ENCODE data around the gene GIT2.
"Not testable (repeated sequence)": the region's sequence is repeated elsewhere in the genome, so short reads cannot be mapped to it uniquely, and the experiment has no call there.

The GIT2 gene

DNA sequence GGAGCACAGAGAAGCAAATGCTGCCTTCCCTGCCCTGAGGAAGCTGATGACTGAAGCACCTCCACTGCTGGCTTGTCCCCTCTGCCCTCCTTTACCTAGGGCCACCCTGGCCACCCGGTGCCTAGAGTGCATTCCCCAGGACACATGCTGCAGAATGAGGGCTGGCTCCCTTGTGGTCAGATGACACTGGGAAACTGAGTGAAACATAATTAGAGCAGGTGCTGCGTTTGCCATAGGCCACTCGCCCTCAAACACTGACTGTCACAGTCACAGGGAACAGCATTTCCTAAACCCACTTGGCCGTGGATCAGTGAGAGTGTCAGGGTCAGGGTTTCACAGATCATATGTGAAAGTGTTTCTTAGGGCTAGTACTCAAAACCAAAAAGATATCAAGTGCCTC, 80.1 kb downstream of the GIT2 start:
- no peak for DNase-seq

DNA sequence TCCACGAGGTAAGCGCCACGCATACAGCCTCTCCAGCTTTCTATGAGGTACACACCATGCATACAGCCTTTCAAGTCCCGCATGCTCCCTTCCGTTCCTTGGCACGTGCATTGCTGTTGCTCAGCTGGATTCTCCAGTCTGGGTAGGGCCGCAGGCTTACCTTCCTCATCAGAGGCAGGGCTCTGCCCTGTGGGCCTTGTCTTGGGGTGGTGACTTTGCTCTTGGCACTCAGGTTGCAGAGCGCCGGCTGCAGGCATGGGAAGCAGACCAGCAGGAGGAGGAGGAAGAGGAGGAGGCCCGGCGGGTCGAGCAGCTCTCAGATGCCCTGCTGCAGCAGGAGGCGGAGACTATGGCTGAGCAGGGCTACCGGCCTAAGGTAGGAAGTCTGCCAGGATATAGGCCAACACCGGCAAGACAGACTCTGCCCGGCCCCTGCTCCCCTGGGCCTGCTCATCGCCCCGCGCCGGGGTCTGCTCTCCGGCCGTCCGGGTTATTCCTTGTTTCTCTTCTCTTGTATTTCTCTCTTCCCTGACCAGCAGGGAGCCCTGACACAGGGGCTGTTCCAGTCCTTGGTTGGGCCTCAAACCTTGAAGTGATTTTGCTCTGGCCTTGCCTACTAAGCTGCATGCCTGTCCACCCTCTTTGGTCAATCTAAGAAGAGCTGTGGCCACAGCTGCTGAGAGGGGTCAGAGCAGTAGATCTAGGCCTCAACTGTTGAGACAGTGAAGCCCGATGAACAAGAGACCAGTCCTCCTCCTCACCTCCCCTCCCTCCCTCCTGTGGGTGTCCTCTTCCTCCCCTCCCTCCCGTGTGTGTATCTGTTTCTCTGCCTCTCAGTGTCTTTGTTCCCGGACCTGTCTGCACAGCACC, 80.8 kb downstream of the GIT2 start:
- DNase-seq, result no peak

DNA sequence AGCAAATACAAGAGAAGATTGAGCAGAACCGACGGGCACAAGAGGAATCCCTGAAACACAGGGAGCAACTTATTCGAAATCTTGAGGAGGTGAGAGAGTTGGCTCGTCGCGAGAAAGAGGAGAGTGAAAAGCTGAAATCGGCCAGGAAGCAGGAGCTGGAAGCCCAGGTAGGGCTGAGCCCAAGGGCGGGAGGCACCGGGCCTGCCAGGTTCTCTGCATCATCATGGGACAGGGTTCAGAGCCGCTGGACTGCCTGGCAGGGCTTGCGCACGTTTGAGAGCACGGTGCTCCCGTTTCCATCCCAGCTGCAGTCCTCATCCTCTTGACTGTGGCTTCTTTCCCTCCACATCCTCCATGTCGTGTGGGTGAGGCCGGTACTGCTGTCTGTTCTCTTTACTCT, 81.7 kb downstream of the GIT2 start:
- DNase-seq, result no peak

DNA sequence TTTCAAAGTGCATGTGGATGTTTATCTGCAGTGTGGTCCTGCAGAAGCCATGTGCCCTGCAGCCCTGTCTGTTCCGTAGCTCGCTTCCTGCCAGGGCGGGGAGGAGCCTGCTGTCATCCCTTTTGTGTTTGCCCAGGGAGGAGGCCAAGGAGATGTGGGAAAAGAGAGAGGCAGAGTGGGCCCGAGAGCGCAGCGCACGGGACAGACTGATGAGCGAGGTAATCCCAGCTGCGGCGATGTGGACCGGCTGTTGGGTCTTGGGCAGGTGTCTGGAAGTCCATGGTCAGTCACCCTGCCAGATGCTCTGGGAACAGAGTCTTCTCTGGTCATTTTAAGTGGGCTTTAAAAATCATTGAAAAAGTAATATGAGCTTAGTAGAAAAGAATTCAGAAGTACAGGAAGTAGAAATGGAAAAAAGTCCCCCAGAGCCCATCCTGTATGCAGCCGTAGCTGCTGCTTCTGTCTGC, 83.3 kb downstream of the GIT2 start:
- no peak for DNase-seq

DNA sequence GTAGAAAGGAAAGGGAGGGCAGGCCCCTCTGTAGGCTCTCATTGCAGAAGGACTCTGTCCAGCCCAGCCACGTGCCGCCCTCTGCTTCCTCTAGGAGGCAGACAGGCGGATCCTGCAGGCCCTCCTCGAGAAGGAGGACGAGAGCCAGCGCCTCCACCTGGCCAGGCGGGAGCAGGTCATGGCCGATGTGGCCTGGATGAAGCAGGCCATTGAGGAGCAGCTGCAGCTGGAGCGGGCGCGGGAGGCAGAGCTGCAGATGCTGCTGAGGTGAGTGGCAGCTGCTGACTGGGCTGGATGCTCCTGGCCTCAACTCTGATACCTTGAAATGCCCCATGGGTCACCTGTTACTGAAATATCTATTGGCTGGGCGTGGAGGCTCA, 85.2 kb downstream of the GIT2 start:
- DNase-seq, result peak; percentile 49

DNA sequence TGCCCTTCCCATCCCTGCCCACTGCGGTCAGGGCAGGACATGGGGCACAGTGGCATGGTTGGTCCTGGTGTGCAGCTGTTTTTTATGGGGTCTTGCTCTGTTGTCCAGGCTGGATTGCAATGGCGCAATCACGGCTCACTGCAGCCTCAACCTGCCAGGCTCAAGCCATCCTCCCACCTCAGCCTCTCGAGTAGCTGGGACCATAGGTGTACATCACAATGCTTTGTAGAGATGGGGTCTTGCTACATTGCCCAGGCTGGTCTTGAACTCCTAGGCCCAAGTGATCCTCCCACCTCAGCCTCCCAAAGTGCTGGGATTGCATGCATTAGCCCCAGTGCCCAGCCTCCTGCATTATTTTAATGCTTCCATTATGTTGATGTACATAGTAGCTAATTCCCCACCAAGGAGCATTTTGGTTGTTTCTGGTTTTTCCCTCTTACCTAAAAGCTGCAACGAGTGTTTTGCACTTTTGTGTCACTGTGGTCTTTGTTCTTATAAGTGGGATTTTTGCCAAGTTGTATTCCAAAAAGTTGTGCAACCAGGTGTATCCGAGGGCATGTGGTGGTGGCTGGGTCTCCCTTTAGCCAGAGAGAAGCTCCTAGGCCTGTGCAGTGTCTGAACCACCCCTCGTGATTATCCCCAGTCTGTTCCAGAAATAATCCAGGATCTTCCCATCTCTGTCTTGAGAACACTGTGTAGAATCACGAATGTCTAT, 85.8 kb downstream of the GIT2 start:
- no peak for DNase-seq

DNA sequence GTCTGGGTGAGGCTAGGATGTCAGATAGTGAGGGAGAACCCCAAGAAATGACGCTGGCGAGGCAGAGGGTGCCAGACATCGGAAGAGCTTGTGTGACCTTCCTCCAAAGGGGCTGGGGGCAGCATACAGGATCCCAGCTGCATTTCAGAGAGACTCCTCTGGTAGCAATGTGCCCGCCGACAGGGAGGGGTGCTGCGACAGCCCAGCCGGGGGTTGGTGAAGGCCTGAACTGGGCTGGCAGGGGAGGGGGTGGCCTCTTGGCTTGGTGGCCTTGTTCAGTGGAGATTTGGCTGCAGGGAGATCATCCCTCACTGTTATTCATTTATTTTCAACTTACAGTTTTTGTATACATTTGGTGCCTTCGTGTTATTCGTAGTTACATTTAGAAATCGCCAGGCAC, 90.9 kb downstream of the GIT2 start:
- no peak for DNase-seq

DNA sequence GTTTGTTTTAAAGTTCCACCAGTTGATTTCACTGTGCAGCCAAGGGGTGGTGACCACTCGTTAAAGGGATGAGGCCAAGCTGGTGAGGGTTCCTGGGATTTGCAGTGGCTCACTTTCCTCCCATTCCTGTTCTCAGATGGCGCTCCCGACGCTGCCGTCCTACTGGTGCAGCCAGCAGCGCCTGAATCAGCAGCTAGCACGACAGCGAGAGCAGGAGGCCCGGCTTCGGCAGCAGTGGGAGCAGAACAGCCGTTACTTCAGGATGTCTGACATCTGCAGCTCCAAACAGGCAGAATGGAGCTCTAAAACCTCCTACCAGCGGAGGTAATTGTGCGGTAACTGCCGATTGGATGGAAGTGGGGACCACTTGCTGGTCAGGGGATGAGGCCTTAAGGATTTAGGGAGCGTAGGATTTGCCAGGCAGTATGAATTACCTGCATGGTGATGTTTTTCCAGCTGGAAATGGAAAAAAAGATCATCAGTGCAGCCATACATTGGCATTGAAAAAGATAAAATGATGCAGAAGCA, 93.2 kb downstream of the GIT2 start:
- no peak for DNase-seq

DNA sequence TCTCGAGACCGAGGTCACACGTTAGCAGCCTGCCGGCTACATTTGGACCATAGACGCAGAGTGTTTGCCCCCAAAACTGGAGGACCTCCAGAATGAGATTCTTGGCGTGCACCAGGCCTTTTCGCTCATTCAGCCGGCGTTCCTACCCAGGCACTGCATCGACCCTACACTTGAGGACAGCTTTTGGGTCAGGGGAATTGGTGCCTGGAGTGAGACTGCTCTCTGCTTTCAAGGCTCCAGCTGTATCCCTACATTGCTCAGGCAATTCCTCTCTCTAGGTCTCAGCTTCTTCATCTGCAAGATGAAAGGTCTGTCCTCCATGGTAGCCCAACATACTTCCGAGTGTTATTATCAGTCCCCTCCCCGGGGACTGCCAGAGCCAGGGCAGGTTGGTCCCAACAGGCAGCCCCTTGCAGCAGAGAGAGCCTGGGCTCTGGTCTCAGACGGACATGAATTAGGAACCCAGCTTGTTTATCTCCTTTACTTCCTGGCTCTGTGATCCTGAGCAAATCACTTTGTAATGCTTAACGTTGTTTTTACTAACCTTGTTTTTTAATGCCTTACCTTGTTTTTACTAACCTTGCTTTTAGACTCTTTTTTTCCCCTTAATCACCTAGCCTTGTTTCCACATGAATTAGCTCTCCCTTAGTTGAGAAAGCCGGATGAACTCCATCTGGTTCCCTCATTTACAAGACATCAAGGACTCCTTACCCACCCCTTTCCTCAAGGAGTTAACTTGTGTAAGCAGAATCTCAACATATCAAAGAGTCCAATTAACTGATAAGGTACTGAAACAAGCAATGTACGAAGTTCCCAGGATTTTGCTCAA, 95.2 kb downstream of the GIT2 start:
- DNase-seq, result no peak

DNA sequence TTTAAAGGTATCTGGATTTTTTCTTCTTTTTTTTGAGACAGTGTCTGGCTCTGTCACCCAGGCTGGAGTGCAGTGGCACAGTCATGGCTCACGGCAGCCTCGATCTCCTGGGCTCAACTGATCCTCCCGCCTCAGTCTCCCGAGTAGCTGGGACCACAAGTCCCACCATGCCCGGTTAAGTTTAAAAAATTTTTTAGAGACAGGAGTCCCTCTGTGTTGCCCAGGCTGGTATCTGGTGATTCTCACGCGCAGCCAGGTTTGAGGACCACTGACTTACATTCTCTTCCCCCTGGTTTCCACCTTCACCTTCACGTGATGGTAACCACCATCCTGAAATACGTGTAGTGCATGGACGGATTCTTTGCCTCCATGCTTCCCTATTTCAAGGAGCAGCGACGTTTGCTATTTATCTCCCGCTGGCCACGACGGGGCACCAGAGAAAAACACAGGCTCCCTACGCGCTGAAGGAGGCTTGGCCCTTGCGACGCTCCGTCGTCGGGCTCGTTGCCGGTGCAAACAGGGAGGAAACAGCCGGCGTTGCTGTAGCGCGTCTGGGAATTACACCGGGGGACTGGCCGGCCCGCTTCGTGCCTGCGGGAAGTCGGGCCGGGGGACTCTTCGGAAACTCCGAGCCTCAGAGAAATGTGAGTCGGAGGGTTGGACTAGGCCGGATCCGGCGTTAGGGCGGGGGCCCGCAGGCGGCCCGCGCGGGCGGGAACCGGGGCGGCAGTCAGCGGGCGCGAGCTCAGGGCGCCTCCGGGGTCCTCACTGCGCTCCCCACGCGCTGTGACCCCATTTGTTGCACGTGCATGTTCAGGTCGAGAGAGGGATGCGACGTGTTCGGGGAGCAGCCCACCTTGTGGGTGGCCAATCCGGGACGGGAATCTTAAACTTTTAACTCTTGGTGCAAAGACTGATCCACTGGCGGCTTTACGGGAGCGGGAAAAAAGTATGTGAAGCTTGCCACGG, 96.1 kb downstream of the GIT2 start, which contains the start of gene TCHP:
Gene TCHP, plus strand, starts transcription at position 492 of the 969 bp plus-strand sequence. CDS start 2,753 bp downstream, outside the sequence.
- DNase-seq, result peak; percentile 74

DNA sequence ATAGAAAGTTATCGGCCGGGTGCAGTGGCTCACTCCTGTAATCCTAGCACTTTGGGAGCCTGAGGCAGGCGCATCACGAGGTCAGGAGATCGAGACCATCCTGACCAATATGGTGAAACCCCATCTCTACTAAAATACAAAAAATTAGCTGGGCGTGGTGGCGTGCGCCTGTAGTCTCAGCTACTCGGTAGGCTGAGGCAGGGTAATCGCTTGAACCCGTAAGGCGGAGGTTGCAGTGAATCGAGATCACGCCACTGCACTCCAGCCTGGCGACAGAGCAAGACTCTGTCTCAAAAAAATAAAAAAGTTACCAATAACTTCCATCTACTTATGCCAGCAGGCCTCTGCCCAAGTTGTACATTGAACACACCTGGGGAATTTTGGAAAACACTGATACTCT, 96.8 kb downstream of the GIT2 start:
- DNase-seq, result not testable (repeated sequence)

DNA sequence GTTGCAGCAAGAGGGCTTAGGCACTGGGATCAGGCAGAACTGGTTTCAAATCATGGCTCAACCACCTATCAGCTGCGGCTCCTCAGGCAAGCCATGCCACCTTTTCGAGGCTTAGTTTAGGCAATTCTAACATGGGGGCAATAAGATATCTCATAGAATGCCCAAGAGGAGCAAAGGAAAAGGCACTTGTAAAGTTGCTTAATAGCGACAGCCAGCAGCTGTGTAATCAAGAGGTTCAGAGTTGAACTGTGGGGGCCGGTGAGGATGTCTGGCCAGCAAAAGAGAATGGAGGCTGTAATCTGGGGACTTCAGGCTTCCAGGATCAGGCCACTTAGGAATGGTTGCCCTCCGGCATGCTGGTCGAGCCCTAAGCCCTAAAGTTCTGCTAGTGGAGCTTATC, 99.1 kb downstream of the GIT2 start:
- DNase-seq, result no peak

DNA sequence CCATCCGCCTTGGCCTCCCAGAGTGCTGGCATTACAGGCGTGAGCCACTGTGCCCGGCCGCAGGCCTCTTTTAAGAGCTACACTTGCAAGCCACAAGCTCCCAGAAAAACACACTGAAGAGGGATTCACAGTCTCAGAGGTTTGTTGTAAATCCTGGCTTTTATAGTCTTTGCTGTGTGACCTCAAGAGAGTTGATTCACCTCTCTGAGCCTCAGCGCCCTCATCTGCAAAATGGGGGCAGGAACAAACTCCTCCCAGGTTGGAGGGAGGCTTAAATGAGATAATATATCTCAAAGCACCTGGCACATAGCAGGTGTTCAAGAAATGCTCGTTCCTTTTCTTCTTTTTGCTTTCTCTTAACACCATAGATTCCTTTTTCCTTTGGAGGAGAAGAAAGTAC, 100.0 kb downstream of the GIT2 start:
- no peak for DNase-seq

DNA sequence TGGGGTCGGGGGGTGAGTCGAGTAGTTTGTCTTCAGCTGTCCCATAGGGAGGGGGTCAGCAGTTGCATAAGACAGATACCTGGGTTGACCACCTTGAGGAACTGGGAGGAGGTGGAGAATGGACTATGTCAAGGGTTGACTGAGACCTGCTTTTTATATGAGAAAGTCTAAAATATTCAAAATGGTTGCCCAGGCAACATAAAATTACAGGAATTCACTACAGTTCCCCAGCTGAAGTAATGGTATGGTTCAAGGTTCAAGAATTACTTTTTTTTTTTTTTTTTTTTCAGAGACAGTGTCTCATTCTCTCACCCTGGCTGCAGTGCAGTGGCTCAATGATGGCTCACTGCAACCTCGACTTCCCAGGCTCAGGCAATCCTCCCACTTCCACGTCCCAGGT, 101.2 kb downstream of the GIT2 start:
- no peak for DNase-seq

DNA sequence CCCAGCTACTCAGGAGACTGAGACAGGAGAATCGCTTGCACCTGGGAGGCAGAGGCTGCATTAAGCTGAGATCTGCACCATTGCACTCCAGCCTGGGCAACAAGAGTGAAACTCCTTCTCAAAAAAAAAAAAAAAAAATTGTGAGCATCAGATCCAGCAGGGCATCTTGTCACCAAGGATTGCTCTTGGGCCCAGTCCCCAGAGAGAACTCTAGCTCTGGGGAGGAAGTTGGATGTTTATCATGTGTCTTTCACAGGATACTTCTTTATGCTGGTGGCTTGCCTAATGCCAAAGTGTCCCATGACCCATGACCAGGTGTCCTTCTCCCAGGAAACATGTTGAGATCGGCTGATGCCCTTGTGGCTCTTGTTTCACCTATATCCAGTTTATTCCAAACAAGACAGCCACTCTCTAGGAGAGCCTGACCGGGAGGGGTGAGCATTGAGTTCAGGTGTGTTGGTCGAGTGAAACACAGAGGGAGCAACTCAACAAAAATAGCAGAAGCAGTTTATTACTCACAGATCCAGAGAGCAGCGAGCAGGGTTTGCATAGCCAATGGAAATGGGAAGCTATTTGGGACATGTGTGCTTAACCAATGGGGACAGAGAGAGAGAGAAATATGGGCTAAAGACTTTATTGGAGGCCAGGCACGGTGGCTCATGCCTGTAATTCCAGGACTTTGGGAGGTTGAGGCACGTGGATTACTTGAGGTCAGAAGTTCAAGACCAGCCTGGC, 102.7 kb downstream of the GIT2 start:
- DNase-seq, result no peak

DNA sequence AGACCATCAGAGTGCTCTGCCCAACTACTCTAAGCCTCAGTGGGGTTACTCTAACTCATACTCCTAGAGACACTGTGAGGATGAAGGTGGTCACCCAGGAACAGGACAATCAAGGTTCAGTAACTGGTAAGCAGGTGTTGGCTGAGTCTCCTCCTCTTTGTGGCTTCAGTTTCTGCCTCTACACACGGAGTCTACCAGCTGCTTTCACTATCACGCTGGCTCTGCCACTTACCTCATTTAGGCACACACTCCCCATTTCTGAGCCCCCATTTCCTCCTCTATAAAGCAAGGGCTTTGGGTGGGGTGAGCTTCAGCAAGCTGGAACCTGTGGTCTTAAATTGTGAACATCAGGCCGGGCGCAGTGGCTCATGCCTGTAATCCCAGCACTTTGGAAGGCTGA, 103.4 kb downstream of the GIT2 start:
- DNase-seq, result no peak

DNA sequence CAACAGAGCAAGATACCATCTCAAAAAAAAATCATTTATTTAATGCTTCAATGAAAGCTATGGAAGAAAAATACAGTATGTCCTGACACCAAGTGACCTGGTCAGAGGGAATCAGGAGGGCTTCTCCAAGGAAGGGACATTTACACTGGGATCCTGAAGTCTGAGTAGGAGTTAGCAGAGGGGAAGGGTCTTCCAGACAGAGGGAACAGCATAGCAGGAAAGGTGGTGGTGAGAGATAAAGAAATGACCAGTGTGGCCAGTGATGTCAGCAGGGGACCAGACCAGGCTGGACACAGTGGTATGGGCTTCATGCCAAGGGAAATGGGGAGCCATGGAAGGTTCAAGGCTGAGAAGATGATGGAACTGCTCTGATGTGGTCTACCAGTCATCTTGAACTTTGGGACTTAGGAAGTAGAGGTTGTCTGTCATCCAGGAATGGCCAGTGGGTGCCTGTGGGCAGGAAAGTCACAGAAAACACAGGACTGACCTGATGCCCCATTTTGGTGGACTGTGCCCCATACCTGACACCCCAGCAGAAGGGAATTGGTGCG, 103.9 kb downstream of the GIT2 start:
- no peak for DNase-seq

DNA sequence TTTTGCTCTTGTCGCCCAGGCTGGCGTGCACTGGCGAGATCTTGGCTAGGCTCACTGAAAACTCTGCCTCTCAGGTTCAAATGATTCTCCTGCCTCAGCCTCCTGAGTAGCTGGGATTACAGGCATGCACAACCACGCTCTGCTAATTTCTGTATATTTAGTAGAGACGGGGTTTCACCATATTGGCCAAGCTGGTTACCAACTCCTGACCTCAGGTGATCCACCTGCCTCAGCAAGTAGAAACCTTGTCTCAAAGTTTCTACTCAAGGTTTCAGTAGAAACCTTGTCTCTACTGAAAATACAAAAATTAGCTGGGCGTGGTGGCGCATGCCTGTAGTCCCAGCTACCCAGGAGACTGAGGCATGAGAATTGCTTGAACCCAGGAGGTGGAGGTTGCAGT, 104.4 kb downstream of the GIT2 start:
- not testable (repeated sequence) for DNase-seq

DNA sequence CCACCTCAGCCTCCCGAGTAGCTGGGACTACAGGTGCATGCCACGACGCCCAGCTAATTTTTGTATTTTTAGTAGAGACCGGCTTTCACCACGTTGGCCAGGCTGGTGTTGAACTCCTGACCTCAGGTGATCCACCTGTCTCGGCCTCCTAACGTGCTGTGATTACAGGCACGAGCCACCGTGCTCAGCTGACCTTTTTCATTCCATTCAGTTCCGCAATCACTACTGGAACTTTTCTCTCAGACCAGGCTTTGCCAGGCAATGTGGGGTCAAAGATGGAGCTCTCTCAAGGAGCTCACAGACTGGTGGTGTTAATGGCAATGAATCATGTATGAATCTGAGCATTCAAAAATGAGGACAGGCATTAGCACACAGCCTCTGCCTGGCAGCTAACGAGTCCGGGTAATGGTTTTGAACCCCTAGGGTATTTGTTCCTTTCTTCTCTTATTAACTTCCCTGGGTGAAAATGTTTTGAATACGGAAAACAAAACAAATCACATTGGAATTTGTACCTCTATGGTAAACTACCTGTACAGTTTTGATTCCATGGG, 105.5 kb downstream of the GIT2 start:
- DNase-seq, result no peak

Measured in NCI-H510A (cell line).